ENCODE data around the gene RAP2A.

Gene RAP2A

DNA sequence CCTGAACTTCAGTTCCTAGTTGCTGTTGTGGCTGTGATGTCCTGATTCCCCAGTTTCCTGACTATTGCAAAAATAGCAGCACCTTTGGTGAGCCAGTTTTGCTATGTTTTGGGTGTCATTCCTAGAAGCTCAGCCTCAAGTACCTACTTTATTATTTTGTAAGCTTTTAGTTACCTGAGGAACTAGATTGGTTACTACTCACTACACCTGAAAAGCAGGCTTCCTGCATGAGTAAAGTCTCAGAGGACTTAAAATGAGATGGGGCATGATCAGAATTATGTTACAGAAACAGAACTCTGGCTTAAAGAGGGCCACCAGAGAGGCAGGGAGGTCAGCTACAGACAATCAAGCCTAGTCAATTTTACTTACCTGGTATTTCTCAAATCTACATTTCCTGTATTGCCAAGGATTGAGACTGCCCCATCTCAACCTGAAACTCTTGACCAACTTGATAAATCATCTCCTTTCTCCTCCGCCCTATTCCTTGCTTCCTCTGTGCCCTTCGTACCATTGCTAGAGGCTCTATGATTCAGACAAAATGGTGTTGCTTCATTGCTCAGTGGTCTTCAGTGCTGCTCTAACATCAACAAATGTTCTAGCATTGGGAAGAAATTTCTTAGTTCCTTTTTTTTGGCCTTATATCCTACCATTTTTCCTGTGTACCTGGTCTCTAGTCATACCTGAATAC lies 58.9 kb downstream of the RAP2A start:
- FAIRE-seq (no peak), DNase-seq (ENCODE audit: low spot score) (no peak)

- DNase-seq (ENCODE audit: low spot score) (no peak), FAIRE-seq (no peak)
Measured at GRCh38 chr13:97493456-97493855, 59.5 kb downstream of the RAP2A start.

DNA sequence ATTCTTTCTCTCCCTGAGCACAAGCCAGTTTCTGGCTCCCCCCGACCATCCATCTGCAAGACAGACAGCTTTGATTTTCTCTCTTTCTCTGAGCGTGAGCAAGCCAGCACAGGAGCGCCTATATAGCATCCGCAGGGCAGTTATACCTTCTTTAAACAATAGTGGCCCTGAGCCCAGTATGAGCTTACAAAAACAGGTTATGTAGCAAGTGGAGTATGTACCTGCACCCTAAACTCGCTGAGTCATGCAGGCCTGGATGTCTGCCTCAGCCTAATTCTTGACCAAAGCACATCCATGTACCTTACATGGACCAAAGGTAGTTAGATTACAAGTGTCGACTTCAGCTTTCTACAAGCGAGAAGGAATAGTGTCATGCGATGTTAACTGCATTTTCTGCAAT lies 61.7 kb downstream of the RAP2A start:
- DNase-seq (ENCODE audit: low spot score): no peak
- FAIRE-seq: no peak

- no peak for DNase-seq (ENCODE audit: low spot score)
- no peak for FAIRE-seq
Measured at GRCh38 chr13:97496511-97496910, 62.5 kb downstream of the RAP2A start.

DNA sequence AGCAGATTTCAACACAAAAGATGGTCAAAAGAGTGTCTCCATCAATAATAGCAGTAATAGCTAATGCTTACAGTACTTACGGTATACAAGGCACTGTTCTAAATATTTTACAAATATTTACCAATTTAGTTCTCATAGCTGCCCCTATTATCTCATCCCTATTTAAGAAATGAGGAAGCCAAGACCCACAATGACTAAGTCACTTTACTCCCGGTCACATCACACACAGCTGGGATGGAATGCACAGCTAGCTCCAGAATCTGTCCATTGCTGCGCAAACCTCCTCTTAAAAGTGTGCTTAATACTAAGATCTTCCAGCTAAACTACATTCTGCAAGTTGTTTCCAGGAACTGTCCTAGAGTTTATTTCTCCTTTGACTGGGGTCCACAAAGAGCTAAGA lies 63.4 kb downstream of the RAP2A start:
- no peak for DNase-seq (ENCODE audit: low spot score)

GRCh38 chr13:97498419-97498818 lies 64.5 kb downstream of the RAP2A start:
- DNase-seq (ENCODE audit: low spot score) (no peak), FAIRE-seq (no peak)

More for the DNA sequence above, 63.4 kb downstream of the RAP2A start:
- FAIRE-seq: no peak

DNA sequence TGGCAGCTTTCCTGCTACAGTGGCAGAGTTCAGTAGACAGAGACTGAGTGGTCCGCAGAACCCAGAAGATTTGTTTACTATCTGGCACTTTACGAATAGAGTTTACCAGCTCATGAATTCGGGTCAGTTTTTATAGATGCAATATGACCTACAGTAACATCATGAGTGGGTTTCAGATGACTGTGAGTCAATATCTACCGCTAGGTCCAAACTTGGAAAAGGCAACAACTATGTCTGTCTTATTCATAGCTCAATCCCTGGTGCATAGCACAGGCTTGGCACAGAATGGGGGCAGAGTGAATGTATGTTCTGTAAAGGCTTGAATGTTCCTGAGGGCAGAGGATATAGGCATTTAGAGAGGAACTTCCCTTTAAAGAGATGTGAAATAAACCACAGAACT lies 65.2 kb downstream of the RAP2A start:
- DNase-seq (ENCODE audit: low spot score) (no peak), FAIRE-seq (no peak)

DNA sequence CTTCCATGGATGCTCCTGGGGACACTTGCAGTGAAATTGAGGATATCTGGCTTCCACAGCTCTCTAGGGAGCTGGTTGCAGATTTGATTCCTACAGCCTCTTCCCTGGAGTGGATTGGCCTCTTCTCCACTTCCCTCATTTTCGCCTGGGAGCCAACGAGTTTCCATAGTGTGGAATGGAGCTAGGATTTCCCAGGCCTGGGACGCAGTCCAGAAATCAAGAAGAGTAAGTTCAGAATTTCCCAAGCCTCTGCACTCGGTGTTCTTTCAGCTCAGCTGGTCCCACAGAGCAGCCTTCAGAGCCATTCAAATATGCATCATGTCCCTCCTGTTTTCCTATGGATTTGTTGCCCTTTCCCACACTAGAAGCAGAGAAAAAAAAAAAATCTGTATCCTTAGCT lies 68.2 kb downstream of the RAP2A start:
- no peak for FAIRE-seq
- DNase-seq (ENCODE audit: low spot score): no peak

DNA sequence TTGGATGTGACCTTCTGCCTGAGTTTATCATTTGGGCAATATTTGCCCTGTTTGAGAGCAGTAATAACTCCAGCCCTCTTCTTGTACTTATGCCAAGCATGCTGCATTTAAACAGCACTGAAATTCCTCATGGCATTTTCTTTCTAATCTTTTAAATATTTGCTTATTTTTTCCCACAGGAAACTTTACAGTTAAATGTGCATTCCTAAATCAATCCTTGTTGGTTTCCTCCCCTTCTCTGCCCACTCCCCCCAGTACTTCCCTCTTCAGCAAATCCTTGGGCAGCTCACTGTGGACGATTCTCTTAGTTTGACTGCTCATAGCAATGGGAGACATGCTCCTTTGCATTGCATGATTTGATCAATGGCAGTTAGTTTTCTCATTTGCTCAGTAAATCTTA lies 68.7 kb downstream of the RAP2A start:
- DNase-seq (ENCODE audit: low spot score): no peak
- FAIRE-seq: no peak

DNA sequence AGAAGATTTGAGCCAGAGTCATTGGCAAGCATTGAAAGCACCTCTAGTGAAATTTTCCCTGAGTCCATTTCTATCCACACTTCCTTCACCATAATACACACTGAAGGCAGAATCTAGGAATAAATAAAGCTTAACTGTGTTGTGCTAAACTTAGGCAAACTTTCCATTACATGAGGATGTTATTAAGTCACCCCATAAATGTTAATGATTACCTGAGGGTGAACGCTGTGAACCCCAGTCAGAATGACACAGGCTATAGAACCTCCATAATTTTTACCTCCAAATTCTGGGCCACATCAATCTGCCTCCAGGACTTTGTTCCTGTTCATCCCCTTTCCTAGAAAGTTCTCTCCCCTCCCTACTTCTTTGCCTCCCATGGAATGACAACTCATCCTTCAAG lies 71.0 kb downstream of the RAP2A start:
- FAIRE-seq (no peak), DNase-seq (ENCODE audit: low spot score) (no peak)

GRCh38 chr13:97506511-97506910 lies 72.5 kb downstream of the RAP2A start:
- no peak for FAIRE-seq
- no peak for DNase-seq (ENCODE audit: low spot score)

DNA sequence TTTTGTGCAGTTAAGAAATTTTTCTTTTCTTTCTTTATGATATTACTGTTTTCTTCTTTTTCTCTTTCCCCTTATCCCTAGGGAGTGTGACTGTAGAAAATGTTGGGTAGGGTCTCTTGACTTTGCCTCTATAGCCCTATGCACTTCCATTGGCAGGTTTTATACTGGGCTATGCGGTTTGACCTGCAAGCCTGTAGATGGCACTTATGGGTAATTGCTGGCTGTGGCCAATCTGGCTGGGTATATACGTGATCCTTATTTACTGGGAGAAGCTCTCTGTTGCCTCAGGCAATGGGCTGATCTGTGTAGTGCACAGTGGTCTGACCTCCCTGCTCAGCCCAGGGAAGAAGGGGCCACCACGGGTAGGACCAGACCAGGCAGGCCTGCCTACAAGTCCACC lies 78.8 kb downstream of the RAP2A start:
- FAIRE-seq: no peak
- DNase-seq (ENCODE audit: low spot score): no peak

- DNase-seq (ENCODE audit: low spot score): no peak
- FAIRE-seq: no peak
Measured at GRCh38 chr13:97515643-97516042, 81.7 kb downstream of the RAP2A start.

- FAIRE-seq: no peak
- DNase-seq (ENCODE audit: low spot score): no peak
Measured at GRCh38 chr13:97517967-97518366, 84.0 kb downstream of the RAP2A start.

Data from urothelium cell line (cell line).